ENCODE measurements around the gene C11orf86. TPM values are rescaled to one million over a fixed set of nuclear protein-coding genes. Genes with fewer than 3 reads are reported as not detected.

Gene C11orf86
- total RNA-seq, 1 experiment from 2014 or later: 0.25 TPM

DNA sequence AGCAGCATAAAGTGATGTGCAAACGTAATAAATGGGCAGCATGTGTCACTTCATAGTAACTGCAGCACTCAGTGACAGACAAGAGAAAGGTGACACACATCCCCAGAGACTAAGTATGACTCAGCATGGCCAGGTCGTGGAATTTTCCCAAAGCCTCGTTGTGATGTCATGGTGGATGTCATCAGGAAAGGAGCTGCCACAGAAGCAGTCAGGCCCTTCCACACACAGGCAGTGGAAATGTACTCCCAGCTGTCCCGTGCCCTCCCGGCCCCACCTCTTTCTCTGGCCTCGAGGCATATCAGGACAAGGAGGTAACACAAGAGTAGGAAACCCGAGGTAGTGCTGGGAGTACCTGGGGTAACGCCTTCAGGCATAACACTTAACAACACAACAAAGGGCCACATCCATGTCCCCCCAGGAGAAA is 25.0 kb upstream of the C11orf86 start:
- peak overlapping the region; percentile 44 for H3K9ac ChIP-seq (ENCODE audit: low read length)
- peak overlapping the region; percentile 73 for H3K27ac ChIP-seq (ENCODE audit: low read depth, low read length)
- ATAC-seq: peak; percentile 88
- no peaks in the 10 kb centered on the region for H3K27me3 ChIP-seq (ENCODE audit: insufficient read depth, low read length)
- no peaks in the 10 kb centered on the region for H3K36me3 ChIP-seq (ENCODE audit: control insufficient read depth in 1 of 2, insufficient read depth in 2 of 2, low read length in 2 of 2)
- no peaks in the 10 kb centered on the region for H3K9me2 ChIP-seq (ENCODE audit: insufficient read depth)
- no peaks in the 10 kb centered on the region for H3K79me2 ChIP-seq (ENCODE audit: insufficient read depth, low read length)
- RAD21 ChIA-PET (ENCODE audit: low non-redundant PET in 1 of 2, low total read pairs in 2 of 2, uncharacterized antibody in 2 of 2, unreplicated experiment in 2 of 2): interaction anchor here in 1 of 2 experiments (0.6 kb wide), 1 partner anchor 14 kb away, joined by 3 read pairs; no protein-coding TSS in a partner anchor
- DNase-seq (ENCODE audit: low read depth, low spot score): peak; percentile 90
- no peaks in the 10 kb centered on the region for H3K9me3 ChIP-seq (ENCODE audit: control insufficient read depth in 1 of 2, insufficient read depth in 1 of 2, low read depth in 1 of 2, low read length in 2 of 2)
- H3K4me1 ChIP-seq (ENCODE audit: control insufficient read depth in 1 of 2, insufficient read depth in 2 of 2, low read length in 2 of 2): peaks cover 32 to 33% of the 10 kb centered on the region in 2 experiments
- H4K20me1 ChIP-seq (ENCODE audit: insufficient read depth): no peaks in the 10 kb centered on the region
- H3K4me3 ChIP-seq (replicated peaks in 1 of 2; ENCODE audit: low read depth in 1 of 2, low read length in 2 of 2): no peak overlapping the region
- POLR2A ChIA-PET: interaction anchor here (0.9 kb wide), 1 partner anchor 21 kb away, joined by 4 read pairs; no protein-coding TSS in a partner anchor
- TF ChIP-seq JUND (IDR thresholded peaks at IDR 0.05): peak; percentile 76
- no peak for TF ChIP-seq EGR1 (IDR thresholded peaks at IDR 0.05; ENCODE audit: low read depth)
- TF ChIP-seq YY1 (IDR thresholded peaks at IDR 0.05; ENCODE audit: extremely low read depth, insufficient replicate concordance, low read depth, low read length): peak; percentile 58
- TF ChIP-seq, protein P1, sequence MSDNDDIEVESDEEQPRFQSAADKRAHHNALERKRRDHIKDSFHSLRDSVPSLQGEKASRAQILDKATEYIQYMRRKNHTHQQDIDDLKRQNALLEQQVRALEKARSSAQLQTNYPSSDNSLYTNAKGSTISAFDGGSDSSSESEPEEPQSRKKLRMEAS (IDR thresholded peaks at IDR 0.05): peak; percentile 84
- peak; percentile 97 for TF ChIP-seq SP1 (IDR thresholded peaks at IDR 0.05; ENCODE audit: low read depth)
- TF ChIP-seq CBX3 (IDR thresholded peaks at IDR 0.05; ENCODE audit: low read depth): peak; percentile 71
- no peak for TF ChIP-seq POLR2A (IDR thresholded peaks at IDR 0.05; ENCODE audit: borderline replicate concordance, extremely low read depth, insufficient read depth, insufficient read length)
- TF ChIP-seq SRF (IDR thresholded peaks at IDR 0.05; ENCODE audit: low read depth): no peak; the same call in 1 of the 2 replicates
- TF ChIP-seq, protein P2, sequence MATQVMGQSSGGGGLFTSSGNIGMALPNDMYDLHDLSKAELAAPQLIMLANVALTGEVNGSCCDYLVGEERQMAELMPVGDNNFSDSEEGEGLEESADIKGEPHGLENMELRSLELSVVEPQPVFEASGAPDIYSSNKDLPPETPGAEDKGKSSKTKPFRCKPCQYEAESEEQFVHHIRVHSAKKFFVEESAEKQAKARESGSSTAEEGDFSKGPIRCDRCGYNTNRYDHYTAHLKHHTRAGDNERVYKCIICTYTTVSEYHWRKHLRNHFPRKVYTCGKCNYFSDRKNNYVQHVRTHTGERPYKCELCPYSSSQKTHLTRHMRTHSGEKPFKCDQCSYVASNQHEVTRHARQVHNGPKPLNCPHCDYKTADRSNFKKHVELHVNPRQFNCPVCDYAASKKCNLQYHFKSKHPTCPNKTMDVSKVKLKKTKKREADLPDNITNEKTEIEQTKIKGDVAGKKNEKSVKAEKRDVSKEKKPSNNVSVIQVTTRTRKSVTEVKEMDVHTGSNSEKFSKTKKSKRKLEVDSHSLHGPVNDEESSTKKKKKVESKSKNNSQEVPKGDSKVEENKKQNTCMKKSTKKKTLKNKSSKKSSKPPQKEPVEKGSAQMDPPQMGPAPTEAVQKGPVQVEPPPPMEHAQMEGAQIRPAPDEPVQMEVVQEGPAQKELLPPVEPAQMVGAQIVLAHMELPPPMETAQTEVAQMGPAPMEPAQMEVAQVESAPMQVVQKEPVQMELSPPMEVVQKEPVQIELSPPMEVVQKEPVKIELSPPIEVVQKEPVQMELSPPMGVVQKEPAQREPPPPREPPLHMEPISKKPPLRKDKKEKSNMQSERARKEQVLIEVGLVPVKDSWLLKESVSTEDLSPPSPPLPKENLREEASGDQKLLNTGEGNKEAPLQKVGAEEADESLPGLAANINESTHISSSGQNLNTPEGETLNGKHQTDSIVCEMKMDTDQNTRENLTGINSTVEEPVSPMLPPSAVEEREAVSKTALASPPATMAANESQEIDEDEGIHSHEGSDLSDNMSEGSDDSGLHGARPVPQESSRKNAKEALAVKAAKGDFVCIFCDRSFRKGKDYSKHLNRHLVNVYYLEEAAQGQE (IDR thresholded peaks at IDR 0.05; ENCODE audit: low read depth): no peak
- TF ChIP-seq ZNF274 (IDR thresholded peaks at IDR 0.05; ENCODE audit: low read depth, low read length): no peak
- peak; percentile 81 for TF ChIP-seq FOSL1 (IDR thresholded peaks at IDR 0.05; ENCODE audit: low read depth)
- TF ChIP-seq, protein P3, sequence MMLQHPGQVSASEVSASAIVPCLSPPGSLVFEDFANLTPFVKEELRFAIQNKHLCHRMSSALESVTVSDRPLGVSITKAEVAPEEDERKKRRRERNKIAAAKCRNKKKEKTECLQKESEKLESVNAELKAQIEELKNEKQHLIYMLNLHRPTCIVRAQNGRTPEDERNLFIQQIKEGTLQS (IDR thresholded peaks at IDR 0.05): no peak; the same call in 1 of the 2 replicates
- TF ChIP-seq POLR2AphosphoS5 (IDR thresholded peaks at IDR 0.05; ENCODE audit: low read depth, low read length): peak; percentile 44; the same call in 1 of the 2 replicates
- TF ChIP-seq EZH2phosphoT487 (IDR thresholded peaks at IDR 0.05; ENCODE audit: borderline replicate concordance): no peak
- H2AFZ ChIP-seq (ENCODE audit: low read depth, low read length, poor library complexity, severe bottlenecking): peak overlapping the region; percentile 13
- intact Hi-C loops (cut with micrococcal nuclease): loop anchor here (10.0 kb wide), 1 partner anchor 65 kb away; no protein-coding TSS in a partner anchor
- H3K4me2 ChIP-seq (ENCODE audit: low read length): peak overlapping the region; percentile 50
- BruUV-seq (replicated peaks): no TSS peak
- CTCF ChIA-PET: interaction anchor here (0.7 to 1.0 kb wide), 2 partner anchors 67 to 69 kb away, joined by 3 to 5 read pairs; no protein-coding TSS in a partner anchor
